SK-N-SH (cell line): ENCODE results near the gene TDRD5. TPM values are rescaled to one million over a fixed set of nuclear protein-coding genes. Genes with fewer than 3 reads are reported as not detected.

Experiments used
- CTCF ChIA-PET: fragments of 300-600, 350-600 bp; formaldehyde crosslinking; extraction: SDS; loops from one replicate; lab custom pipeline; 2021; lab: Yijun Ruan, JAX
- POLR2A ChIA-PET: fragments of 350-600 bp; sonication (Branson Sonifier 250); formaldehyde crosslinking; extraction: SDS; loops from one replicate; lab custom pipeline; 2020; ENCODE audit warnings: antibody characterized with exemption, inconsistent platforms; lab: Yijun Ruan, JAX
- DNase-seq: peaks from one replicate; pipeline ENCODE4 v3.0.0; 2012
- H2AFZ ChIP-seq: fragments of 200-600 bp; sonication (generic); 2 replicates; pipeline ENCODE4 v1.8.1; 2016; ENCODE audit warnings: antibody characterized with exemption, mild to moderate bottlenecking, low read depth
- H3F3A ChIP-seq: fragments of 200-600 bp; sonication (generic); replicated peaks from 2 replicates; pipeline ENCODE3; 2016; ENCODE audit warnings: antibody characterized with exemption, mild to moderate bottlenecking; ENCODE audit not compliant: insufficient read depth
- H3K27ac ChIP-seq, 2 experiments: fragments of 200-500 bp in 1 of 2; fragments of 200-600 bp in 1 of 2; sonication (Bioruptor generic) in 1 of 2; sonication (generic), shearing (Covaris generic) in 1 of 2; 2 replicates each; pipeline versions ENCODE4 v1.5.1 to v1.6.1; 2014 to 2016; ENCODE audit warnings: low read depth in 2 of 2, inconsistent platforms in 1 of 2, low read length in 1 of 2, mild to moderate bottlenecking in 1 of 2, mixed read lengths in 1 of 2
- H3K27me3 ChIP-seq: fragments of 200-600 bp; sonication (generic), shearing (Covaris generic); 2 replicates; pipeline ENCODE4 v1.6.1; 2016; ENCODE audit warnings: mixed run types; ENCODE audit not compliant: insufficient read depth
- H3K36me3 ChIP-seq, 2 experiments: fragments of 200-500 bp in 1 of 2; fragments of 200-600 bp in 1 of 2; sonication (Bioruptor generic) in 1 of 2; sonication (generic) in 1 of 2; replicated peaks in 1 of 2; 2 replicates each; pipeline versions ENCODE3 to v1.5.1; 2014 to 2016; ENCODE audit warnings: low read length in 1 of 2, mild to moderate bottlenecking in 1 of 2; ENCODE audit not compliant: insufficient read depth in 2 of 2, control insufficient read depth in 1 of 2
- H3K4me1 ChIP-seq, 2 experiments: fragments of 200-500 bp in 1 of 2; fragments of 200-600 bp in 1 of 2; sonication (Bioruptor generic) in 1 of 2; sonication (generic), shearing (Covaris generic) in 1 of 2; 2 replicates each; pipeline versions ENCODE4 v1.5.1 to v1.6.1; 2014 to 2016; ENCODE audit warnings: low read depth in 1 of 2, low read length in 1 of 2, mixed run types in 1 of 2; ENCODE audit not compliant: insufficient read depth in 2 of 2, control insufficient read depth in 1 of 2
- H3K4me2 ChIP-seq: fragments of 200-600 bp; sonication (generic), shearing (Covaris generic); 2 replicates; pipeline ENCODE4 v1.6.1; 2017; ENCODE audit warnings: mixed run types
- H3K4me3 ChIP-seq, 2 experiments: fragments of 200-500 bp in 1 of 2; fragments of 200-600 bp in 1 of 2; sonication (Bioruptor generic) in 1 of 2; sonication (generic), shearing (Covaris generic) in 1 of 2; 2 replicates each; pipeline versions ENCODE4 v1.5.1 to v1.8.1; 2014 to 2016; ENCODE audit warnings: low read depth in 2 of 2, inconsistent platforms in 1 of 2, low read length in 1 of 2, mild to moderate bottlenecking in 1 of 2, mixed read lengths in 1 of 2, moderate library complexity in 1 of 2
- H3K79me2 ChIP-seq: fragments of 200-600 bp; sonication (generic); 2 replicates; pipeline ENCODE4 v1.8.1; 2017; ENCODE audit warnings: mild to moderate bottlenecking; ENCODE audit not compliant: insufficient read depth
- H3K9ac ChIP-seq: fragments of 200-600 bp; sonication (generic); 2 replicates; pipeline ENCODE4 v1.6.1; 2017; ENCODE audit warnings: mixed run types
- H3K9me2 ChIP-seq: fragments of 200-600 bp; sonication (generic); 2 replicates; pipeline ENCODE4 v1.6.1; 2017; ENCODE audit warnings: mixed run types
- H3K9me3 ChIP-seq: fragments of 200-600 bp; sonication (generic); 2 replicates; pipeline ENCODE4 v1.6.1; 2017; ENCODE audit warnings: mixed run types, mild to moderate bottlenecking, moderate library complexity
- H4K20me1 ChIP-seq: fragments of 200-600 bp; sonication (generic); 2 replicates; pipeline ENCODE4 v1.6.1; 2017; ENCODE audit warnings: mild to moderate bottlenecking, mixed run types; ENCODE audit not compliant: insufficient read depth
- CHD2 ChIP-seq: fragments of 150-350 bp; IDR thresholded peaks from 2 replicates; pipeline ENCODE4 v1.6.1; 2018; ENCODE audit warnings: low read length; ENCODE audit not compliant: partially characterized antibody
- CTCF ChIP-seq: fragments of 200-600 bp; sonication (generic); IDR thresholded peaks from 2 replicates; pipeline ENCODE4 v1.6.1; 2017; ENCODE audit warnings: antibody characterized with exemption, mild to moderate bottlenecking, moderate library complexity
- EZH2phosphoT487 ChIP-seq: fragments of 200-600 bp; sonication (generic); IDR thresholded peaks from 2 replicates; pipeline ENCODE4 v1.6.1; 2017; ENCODE audit warnings: low read depth, mixed run types, mild to moderate bottlenecking, antibody characterized with exemption, moderate library complexity, borderline replicate concordance
- FOXJ3 ChIP-seq: sonication (generic); formaldehyde crosslinking; IDR thresholded peaks from 2 replicates; pipeline ENCODE4 v1.5.1; 2020; ENCODE audit warnings: mild to moderate bottlenecking, missing genetic modification reagents
- FOXM1 ChIP-seq: IDR thresholded peaks from 2 replicates; pipeline ENCODE4 v1.4.0; 2012; ENCODE audit warnings: low read depth, mild to moderate bottlenecking
- NRF1 ChIP-seq: IDR thresholded peaks from 2 replicates; pipeline ENCODE4 v1.6.1; 2012; ENCODE audit warnings: low read depth, mild to moderate bottlenecking, low read length
- PBX3 ChIP-seq: IDR thresholded peaks from 2 replicates; pipeline ENCODE4; 2012
- RFX5 ChIP-seq: IDR thresholded peaks from 2 replicates; pipeline ENCODE4 v1.6.1; 2012; ENCODE audit warnings: mild to moderate bottlenecking, improper control_type of control experiment, low read length
- SIN3A ChIP-seq: IDR thresholded peaks from 2 replicates; pipeline ENCODE4 v1.6.1; 2012; ENCODE audit warnings: low read depth, mild to moderate bottlenecking, low read length, moderate library complexity, borderline replicate concordance
- YY1 ChIP-seq: IDR thresholded peaks from 2 replicates; pipeline ENCODE4 v1.4.0; 2012; ENCODE audit warnings: low read depth, mild to moderate bottlenecking
- WGBS: methylation state at CpG from one replicate; pipeline ENCODE4 v1.1.6; 2017; ENCODE audit warnings: low lambda C conversion rate; 5-methylcytosine and 5-hydroxymethylcytosine counted together
- polyA plus RNA-seq, 3 experiments: library from polyadenylated mRNA; depleted of rRNA; stranded (reverse); fragments of >200 nt; gene quantifications; 2 replicates each; pipeline ENCODE4 v1.2.3, GENCODE V29; 2012
- small RNA-seq, 7 experiments: library from RNA; depleted of rRNA; stranded (forward); fragments of <200 nt; gene quantifications; one replicate each; pipeline ENCODE3, GENCODE V24; 2012
- TF ChIP-seq, protein P1 (sequence below): fragments of 150-350 bp; IDR thresholded peaks from 2 replicates; pipeline ENCODE4 v1.6.1; 2016; ENCODE audit warnings: mild to moderate bottlenecking, low read depth, low read length
- TF ChIP-seq, protein P2 (sequence below): IDR thresholded peaks from 2 replicates; pipeline ENCODE4 v1.4.0; 2012; ENCODE audit warnings: low read depth

The TDRD5 gene
- polyA plus RNA-seq, 1 of the 3 experiments (the other 2 are of a cell fraction), result not detected

- Histone ChIP-seq H4K20me1 (no peaks in the 10 kb centered on the region), H3K9me2 (no peaks in the 10 kb centered on the region), H3K4me2 (no peak overlapping the region), H3K27me3 (peaks cover 11% of the 10 kb centered on the region; the same call in 1 of the 2 replicates), H3K4me3 (no peak overlapping the region), H3K36me3 (no peaks in the 10 kb centered on the region), H3K9ac (no peak overlapping the region), H3K4me1 (peaks cover 0 to 11% of the 10 kb centered on the region in 2 experiments; a peak in 1 of 4 replicates), H3K79me2 (no peaks in the 10 kb centered on the region), H3F3A (no peaks in the 10 kb centered on the region), H3K27ac (no peak overlapping the region), H3K9me3 (no peaks in the 10 kb centered on the region), H2AFZ (no peak overlapping the region)
- POLR2A ChIA-PET, result interaction anchor here (1.3 to 1.4 kb wide), 3 partner anchors 11 to 55 kb away, joined by 3 to 6 read pairs (median 5); no protein-coding TSS in a partner anchor
- CTCF ChIA-PET, result interaction anchor here (0.9 to 5.5 kb wide), 4 partner anchors 10 to 83 kb away, joined by 3 to 32 read pairs (median 7); partner anchors contain the start of gene FAM163A
- DNase-seq, result no peak
- TF ChIP-seq, protein P1, sequence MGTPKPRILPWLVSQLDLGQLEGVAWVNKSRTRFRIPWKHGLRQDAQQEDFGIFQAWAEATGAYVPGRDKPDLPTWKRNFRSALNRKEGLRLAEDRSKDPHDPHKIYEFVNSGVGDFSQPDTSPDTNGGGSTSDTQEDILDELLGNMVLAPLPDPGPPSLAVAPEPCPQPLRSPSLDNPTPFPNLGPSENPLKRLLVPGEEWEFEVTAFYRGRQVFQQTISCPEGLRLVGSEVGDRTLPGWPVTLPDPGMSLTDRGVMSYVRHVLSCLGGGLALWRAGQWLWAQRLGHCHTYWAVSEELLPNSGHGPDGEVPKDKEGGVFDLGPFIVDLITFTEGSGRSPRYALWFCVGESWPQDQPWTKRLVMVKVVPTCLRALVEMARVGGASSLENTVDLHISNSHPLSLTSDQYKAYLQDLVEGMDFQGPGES, result no peak
- TF ChIP-seq CHD2, result no peak
- no peak for TF ChIP-seq SIN3A
- no peak for TF ChIP-seq FOXM1
- TF ChIP-seq NRF1, result no peak
- no peak for TF ChIP-seq FOXJ3
- TF ChIP-seq CTCF, result no peak
- no peak for TF ChIP-seq RFX5
- no peak for TF ChIP-seq EZH2phosphoT487
- TF ChIP-seq, protein P2, sequence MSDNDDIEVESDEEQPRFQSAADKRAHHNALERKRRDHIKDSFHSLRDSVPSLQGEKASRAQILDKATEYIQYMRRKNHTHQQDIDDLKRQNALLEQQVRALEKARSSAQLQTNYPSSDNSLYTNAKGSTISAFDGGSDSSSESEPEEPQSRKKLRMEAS, result no peak
- no peak for TF ChIP-seq PBX3
- TF ChIP-seq YY1, result no peak
- 50% methylated on average over 4 of the region's 4 CpGs for WGBS
Measured at GRCh38 chr1:179731643-179732042, 140.0 kb downstream of the TDRD5 start.

Small RNAs within 50 kb of the gene (small RNA-seq; reads per million reads assigned to genes)
- gene RNU5F-2P, result 0 to 1.6 (median 0) reads per million in 7 experiments

Other genes with a start within 250 kb of the TDRD5 start
- 0.11 and 0.16 TPM in 2 replicates for gene AXDND1, start 225.9 kb upstream of the TDRD5 start, polyA plus RNA-seq (2012; rRNA removed)
- gene NPHS2, start 15.9 kb upstream of the TDRD5 start, polyA plus RNA-seq (2012; rRNA removed), result not detected in 2 replicates
- 0.43 and 1.1 TPM in 2 replicates for gene FAM163A, start 151.5 kb downstream of the TDRD5 start, polyA plus RNA-seq (2012; rRNA removed)